Activated T-helper 1 cell treated with Interleukin-2 at 50 U/mL for 16 hours (primary cell): ENCODE data around the gene CIBAR2.

ENCODE experiments used
- DNase-seq: peaks from one replicate; pipeline ENCODE4 v3.0.0-alpha.2; 2020; ENCODE audit warnings: low read depth

The CIBAR2 gene

DNA sequence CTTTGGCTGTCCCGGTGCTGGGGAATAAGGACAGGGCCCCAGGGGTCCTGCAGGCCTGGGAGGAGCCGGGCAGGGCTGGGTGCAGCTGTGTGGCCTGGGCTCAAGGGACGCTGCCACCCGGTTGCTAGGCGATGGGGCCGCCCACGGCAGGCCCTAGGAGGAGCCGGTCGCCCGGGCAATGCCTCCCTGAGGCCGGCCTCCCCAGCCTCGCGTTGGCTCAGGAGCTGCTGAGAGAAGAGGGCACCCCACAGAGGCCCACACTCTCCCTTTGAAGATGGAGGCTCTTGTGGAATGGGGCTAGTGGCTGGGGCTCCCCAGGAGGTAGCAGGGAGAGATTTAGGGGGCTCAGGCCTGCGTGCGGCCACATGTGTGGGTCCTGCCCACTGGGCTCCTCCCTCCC is at the start of gene CIBAR2:
Gene CIBAR2, minus strand, starts transcription at position 109 of the 400 bp plus-strand sequence. CDS start 120 bp downstream, outside the sequence.
- DNase-seq, result no peak

DNA sequence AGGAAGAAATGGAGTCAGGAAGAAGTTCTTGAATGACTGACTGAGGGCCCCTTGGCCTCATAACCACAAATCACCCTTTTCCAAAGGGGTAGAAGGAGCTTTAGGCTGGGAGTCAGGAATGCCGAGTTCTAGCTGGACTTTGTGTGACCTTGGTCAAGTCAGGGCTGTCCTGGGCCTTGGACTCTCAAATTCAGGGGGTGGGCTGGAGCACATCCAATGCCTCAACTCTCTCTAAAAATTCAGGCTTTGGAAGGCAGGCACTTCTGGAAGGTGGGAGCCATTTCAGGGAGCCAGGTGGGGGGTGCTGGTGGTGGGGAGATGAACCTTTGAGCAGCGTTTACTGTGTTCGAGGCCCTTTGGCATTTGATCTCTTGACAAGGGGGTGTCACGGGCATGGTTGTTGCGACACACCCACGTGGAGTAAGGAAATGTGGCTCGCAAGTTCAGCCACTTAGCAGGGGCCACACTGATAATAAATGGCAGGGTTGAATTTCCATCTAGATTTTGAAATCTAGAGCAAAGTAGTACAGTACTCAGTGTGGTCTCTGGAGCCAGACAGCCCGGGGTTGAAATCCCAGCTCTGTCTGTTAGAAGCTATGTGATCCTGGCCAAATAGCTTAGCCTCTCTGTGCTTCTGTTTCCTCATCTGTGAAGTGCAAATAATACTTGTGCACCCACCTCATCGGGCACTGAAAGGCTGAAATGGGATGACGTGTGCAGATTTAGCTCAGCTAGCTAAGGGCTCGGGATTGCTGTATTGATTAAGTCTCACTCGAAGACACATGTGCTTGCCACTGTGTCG is 47.1 kb upstream of the CIBAR2 start:
- DNase-seq, result no peak

DNA sequence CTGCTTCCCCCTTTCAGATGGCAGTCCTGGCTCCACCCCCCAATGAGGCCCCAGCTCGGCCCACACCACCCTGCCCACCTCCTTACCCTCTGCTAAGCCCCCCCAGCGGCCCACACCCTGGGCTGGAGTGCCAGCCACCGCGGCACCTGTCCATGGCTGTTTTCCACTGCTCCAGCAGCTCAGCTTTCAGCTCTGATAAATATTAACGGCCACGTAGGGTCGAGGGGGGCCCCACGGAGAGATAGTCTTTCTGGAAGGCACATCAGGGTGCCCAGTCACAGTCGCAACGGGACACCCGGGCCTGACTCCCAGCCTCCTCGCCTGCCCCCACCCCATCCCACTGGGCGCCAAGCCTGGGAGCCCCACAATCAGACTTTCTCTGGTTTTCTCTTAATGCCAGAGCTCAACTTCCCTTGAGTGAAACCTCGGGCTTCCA is 46.5 kb upstream of the CIBAR2 start:
- DNase-seq, result no peak

DNA sequence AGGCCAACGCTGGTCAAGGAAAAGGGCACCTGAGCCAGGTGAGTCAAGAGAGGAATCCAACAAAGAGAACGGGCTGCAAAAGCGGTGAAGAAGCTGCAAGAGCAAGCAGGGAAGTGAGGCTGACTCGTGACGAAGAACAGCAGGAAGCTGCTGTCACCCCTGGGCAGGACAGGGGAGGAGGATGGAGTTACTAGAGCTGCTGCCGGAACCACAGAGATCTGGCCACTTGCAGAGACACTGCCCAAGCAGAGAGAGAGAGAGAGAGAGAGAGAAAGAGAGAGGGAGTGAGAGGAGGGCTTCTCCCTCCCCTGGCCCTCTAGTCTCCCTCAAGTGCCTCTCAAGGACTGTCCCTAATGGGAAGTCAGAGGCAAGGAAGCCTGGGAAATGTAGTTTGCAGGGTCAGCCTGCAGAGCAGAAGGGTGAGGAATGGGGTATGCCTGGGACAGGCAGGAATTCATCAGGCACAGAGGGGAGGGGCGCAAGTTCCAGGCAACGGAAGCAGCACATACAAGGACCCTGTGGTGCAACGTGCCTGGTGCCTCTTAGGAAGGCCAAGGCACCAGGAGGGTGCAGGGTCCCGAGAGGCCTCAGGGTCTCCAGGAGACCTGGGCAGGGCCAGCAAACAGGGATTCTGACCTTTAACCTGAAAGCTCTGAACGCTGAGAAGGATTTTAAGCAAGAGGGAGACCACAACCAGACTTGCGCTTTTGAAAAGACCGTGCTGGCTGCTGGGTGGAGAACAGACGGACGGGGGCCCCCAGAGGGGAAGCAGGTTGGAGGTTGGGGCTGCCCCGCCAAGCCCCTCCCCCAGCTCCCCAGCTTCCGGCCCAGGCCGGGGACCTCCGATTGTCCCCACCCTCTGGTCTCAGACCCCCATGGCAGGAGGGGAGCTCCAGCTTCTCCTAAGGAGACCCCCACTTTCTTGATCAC is 45.8 kb upstream of the CIBAR2 start:
- no peak for DNase-seq

DNA sequence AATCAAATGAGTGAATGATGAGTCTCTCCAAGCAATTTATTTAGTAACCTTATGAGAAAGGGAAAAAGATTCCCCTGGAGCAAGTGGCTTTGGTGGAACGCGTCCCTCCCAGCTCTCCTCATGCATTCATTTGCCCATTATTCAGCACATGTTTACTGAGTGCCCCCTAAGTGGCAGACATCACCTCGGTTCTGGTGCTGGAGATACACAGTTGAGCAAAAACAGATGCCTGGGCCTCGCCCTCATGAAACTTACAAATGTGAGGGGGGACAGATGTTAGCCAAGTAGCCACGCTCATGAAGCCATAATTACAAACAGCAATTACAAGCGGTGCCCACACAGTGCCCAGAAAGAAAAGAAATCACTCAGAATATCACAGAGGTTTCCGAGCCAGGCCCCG is 45.1 kb upstream of the CIBAR2 start:
- no peak for DNase-seq

DNA sequence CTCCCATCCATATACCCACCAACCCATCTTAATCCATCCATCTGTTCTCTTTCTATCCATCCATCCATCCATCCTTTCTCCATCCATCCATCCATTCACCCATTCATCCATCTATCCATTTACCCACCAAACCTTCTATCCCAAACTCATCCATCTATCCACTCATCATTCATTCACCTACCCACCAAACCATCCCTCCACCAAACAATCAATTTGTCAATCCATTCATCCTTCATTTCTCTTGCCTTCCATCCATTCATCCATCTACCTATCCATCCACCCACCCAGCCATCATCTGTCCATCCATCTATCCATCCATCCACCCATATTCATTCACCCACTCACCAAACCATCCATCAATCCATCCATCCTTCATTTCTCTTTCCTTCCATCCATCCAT is 44.6 kb upstream of the CIBAR2 start:
- DNase-seq, result no peak

DNA sequence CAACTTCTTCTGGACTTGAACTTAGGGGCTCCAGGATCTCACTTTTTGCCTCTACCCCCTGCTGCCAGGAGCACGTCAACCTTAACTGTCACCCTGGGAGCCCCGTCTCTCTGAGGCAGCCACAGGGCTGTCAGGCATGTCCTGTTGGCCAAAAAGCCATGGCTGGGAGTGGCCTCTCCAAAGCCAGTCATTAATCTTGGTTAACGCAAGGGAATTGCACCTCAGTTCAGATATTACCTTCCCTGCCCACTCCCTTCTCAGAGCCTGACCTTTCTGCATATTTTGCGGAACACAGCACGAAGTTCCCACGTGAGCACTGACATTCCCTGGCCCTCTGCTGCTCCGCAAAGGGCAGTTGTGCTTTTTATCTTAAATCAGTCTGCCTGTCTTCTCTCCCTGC is 44.2 kb upstream of the CIBAR2 start:
- no peak for DNase-seq

DNA sequence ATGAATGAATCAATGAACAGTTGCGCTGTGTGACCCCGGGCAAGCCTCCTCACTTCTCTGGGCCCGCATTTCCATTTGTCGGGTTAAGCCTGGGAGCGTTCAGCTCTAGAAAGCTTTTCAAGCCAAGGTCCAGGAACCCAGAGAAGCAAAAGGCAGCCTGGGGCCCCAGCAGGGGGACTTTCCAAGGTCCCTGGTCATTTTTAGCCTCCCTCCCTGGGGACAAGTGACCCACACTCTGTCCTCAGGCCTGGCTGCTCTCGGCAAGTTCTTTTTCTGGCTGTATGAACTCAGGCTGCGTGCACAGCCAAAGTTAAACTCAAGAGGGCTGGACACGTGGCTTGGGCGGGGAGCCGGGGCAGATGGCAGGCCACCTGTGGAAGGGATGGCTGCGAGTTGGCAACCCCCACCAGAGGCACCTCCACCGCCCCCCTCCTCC is 41.4 kb upstream of the CIBAR2 start:
- DNase-seq, result no peak

DNA sequence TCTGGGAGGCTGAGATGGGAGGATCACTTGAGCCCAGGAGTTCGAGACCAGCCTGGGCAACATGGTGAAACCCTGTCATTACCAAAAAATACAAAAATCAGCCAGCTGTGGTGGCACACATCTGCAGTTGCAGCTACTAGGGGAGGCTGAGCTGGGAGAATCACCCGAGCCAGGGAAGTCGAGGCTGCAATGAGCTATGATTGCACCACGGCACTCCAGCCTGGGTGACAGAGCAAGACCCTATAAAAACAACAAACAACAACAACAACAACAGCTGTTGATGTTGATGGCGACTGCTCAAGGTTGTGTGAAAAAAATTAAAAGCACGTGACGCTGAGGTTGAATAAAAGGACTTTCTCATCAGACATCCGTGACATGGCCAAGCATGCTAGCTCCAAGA is 40.8 kb upstream of the CIBAR2 start:
- no peak for DNase-seq

DNA sequence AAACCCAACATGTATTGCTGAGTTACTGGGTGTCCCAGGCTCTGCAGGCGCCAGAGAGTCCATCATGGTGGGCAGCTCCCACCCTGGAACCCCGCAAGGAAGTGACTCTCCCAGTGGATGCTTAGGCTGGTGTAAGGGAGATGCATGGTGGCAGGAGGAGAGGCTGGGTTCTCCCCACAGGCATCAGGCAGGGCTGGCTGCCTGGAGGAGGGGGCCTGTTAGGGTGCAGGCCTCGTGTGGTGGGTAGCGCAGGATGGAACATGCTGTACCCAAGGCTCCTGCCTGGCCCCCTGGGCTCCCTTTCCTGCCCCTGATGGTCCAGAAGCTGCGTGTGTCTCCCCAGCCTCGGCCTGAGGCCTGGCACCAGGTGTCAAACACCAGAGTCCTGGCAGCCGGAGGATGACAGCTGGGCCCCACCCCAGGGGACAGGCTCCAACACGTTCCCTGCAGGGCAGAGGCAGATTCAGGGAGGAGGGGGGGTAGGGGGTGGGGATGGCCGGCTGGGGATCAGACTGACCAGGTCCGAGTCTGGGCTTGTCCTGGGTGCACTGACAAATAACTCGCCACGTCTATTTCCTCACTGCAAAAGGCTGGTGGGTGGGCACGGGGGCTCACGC is 40.2 kb upstream of the CIBAR2 start:
- DNase-seq, result no peak

DNA sequence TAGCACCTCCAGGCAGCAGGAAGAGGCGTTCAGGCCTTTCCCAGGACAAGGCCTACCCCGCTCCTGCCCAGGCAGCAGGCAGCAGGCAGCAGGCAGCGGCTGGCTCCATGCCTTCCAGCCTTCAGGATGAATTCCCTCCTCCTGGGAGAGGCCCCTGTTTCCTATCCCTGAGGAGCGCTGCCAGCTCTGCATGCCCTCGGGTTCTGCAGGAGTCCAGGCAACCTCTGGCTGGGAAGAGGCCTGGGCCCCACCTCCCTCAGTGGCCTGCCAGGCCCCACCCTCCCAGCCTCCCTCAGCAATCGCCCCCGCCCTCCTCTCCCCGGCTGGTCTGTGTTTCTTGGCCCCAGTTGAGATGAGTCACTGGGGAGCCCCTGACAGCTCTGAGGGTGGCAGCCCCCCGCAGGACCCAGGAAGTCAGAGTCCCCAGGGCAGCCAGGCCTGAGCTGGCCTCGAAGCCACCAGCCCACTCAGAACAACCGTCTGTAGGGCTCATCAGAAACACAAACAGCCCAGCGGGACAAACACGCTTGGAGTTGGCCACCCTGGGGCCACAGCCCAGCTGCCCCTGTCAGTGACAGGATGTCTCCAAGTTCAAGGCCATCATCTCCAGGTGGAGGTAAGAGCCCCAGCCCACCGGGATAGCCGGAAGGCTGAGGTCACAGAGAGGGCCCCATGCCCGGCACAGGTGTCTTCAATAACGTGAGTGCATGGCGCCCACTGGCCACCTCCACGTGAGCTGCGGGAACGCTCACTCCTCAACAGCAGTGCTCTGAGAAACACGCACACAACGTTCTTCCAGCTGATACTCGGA is 39.5 kb upstream of the CIBAR2 start:
- DNase-seq, result no peak

DNA sequence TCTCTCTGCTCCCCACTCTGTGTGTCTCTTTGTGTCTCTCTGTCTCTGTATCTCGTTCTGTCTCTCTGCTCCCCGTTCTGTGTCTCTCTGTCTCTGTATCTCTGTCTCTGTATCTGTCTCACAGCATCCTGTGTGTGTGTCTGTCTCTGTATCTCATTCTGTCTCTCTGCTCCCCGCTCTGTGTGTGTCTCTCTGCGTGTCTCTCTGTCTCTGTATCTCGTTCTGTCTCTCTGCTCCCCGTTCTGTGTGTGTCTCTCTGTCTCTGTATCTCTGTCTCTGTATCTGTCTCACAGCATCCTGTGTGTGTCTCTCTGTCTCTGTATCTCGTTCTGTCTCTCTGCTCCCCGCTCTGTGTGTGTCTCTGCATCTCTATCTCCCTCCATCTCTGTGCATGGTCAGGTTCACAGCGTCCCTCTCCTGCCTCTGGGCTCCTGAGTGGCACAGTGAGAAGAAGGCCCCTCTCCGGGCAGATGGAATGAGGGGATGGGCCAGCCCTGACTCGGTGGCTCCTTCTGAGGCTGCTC is 38.9 kb upstream of the CIBAR2 start:
- no peak for DNase-seq

DNA sequence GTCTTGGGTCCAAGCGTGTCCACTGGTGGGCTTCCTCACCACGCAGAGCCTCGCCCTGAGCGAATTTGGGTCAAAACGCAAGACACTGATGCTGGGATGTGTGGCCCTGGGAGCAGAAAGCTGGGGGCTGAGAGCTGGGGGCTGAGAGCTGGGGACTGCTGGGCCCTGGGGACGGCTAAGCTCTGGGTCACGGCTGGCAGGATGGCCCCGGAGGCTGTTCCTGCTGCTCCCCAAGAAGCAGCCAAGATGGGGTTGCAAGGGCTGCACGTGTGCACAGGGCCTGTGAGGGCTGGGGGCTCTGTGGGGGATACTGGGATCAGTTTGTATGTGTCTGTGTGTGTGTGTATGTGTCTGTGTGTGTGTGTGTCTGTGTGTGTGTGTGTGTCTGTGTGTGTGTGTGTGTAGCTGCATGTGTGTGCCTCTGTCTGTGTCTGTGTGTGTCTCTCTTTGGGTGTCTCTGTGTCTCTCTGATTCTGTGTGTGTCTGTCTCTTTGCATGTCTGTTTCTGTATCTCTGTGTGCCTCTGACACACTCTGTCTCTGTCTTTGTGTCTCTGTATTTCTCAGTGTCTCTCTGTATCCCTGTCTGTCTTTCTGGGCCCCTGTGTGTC is 38.2 kb upstream of the CIBAR2 start:
- DNase-seq, result no peak

DNA sequence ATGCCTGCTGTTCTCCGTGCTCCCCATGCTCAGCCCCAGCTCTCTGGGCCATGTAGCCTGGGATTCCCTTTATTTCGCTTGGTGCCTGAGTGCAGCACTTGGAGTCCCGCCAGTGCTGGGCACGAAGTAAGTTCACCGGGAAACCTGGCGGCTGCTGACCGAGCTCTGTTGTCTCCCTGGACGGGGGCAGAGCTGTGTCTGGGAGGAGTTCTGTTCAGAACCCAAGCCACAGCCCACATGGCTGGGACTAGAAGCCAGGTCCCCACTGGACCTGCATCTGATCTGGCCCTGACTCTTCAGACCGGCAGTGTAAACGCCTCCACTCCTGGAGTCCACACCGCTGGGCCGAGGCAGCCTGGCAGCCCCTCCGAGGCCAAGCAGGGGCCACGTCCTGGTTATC is 37.5 kb upstream of the CIBAR2 start:
- no peak for DNase-seq

DNA sequence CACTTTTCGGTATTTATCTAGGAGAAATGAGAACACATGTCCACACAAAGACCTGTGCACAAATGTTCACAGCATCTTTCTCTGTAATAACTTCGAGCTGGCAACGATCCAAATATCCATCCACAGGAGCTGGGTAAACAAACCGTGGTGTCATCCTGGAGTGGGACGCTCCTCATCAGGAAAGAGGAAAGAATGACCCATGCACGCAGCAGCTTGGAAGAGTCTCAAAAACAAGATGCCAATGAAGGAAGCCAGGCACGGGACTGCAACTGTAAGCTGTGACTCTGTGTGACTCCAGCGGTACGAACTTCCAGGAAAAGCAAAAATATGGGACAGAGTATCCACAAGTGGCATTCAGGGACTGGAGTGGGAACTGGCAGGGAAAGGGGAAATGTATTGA is 36.7 kb upstream of the CIBAR2 start:
- no peak for DNase-seq

DNA sequence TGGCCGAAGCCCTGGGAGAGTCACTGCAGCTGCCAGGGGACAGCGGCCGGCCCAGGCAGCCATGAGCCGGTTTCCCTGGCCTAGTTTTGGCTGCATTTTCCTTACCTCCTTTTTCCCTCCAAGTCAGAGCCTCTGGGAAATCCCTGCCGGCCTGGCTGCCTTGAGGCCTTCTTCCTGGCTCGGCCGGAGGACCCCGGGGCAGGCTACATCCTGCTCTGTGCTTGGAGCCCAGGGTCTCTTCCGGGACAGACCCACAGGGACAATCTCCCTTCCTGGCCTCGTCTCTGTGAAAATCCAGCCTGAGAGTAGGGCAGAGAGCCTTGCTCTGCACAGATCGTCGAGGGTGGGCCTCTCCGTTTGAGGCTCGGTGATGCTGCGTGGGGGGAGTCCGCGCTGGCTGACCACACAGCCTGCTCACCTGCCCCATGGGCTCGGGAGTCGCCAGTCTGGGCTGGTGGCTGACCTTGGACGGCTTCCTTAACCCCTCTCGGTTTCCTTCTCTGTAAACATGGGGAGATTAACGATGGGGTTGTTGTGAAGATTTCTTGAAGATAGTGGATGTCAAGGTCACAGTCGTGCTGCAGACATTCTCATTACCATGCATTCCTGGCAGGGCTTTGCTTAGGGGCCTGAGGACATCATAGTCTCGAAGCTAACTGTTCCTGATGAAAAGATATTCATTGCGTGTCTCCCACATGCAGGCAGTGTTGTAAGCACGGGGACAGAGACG is 34.8 kb upstream of the CIBAR2 start:
- DNase-seq, result no peak

DNA sequence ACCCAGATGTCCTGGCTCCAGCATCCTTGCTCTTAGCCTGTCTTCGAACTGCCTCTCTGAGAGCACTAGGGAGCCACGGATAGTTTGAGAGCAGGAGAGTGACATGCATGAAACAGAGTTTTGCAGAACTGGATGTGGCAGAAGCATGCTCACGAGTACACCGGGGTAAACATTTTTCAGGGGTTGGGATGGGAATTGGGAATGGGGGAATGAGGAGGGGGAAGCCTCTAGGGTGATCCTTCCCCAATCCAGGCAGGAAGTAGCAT is 34.2 kb upstream of the CIBAR2 start:
- DNase-seq, result no peak

DNA sequence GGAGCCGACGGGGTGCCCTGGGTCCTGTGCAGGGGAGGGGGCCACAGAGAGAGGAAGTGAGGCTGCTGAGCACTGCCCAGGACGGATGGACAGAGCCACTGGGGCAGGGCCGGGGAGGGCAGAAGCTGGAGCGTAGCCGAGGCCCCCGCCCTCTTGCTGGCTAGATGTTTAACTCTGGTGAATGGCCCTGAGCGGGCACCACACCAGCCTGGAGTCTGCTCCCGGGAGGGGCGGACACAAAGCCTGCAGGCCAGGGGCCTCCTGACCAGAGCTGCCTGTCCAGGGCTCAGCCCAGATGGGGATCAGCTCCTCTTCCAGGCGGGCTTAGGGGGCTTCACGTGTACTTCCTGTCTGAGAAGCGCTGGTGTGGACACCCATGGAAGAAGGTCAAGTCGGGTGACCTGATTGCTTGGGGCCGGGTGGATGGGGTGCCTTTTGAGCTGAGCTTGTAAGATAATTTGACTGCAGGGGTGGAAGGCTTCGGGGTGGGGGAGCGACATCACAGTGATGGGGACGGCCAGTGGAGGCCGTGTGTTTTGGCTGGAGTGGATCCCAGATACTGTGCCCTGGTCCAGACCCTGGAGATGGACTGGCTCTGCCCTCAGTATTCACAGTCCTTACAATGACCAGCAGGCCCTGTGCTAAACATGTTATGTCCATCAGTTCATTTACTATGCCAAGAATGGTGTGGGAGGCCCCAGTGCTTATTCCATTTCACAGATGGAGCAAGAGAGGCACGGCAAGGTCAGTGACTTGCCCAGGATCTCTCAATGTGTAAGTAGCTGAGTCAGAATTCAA is 33.7 kb upstream of the CIBAR2 start:
- no peak for DNase-seq

DNA sequence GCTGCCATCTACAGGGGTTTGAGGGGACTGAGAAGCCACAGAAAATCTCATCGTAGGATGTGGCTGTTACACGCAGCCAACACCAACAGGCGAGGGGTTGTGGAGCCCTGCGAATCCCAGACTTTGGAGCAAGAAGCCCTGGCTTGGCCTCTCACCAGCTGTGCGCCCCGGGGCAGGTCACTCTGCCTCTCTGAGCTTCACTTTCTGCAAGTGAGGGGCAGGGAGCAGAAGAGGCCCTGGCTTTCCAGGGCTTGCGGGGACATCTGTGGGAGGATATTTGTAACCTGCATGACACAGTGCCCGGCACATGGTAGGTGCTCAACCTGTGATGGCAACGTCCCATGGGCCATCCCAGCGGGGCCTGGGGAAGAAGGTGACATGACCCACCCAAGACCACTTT is 32.9 kb upstream of the CIBAR2 start:
- no peak for DNase-seq
